ENCODE results near the gene RNF123.

- no peak for TF ChIP-seq CTCF (IDR thresholded peaks at IDR 0.05)
- no peak for TF ChIP-seq POLR2A (IDR thresholded peaks at IDR 0.05)
Measured at GRCh38 chr3:49658711-49659110, 30.6 kb upstream of the RNF123 start.

Data from right lobe of liver (tissue), 4 donors.